GM12878 (cell line): ENCODE measurements around the gene CSF3R. TPM values are rescaled to one million over a fixed set of nuclear protein-coding genes. Genes with fewer than 3 reads are reported as not detected.

Experiments used
- ATAC-seq: fragments of 200-7000 bp; cut with Tn5 transposase; 3 replicates; pipeline ENCODE4 v1.9.1; 2020; ENCODE audit warnings: mild to moderate bottlenecking, moderate library complexity
- BruUV-seq: library from RNA; stranded (reverse); fragments of 400-500 nt; replicated peaks from 2 replicates; lab custom pipeline; 2021; lab: Mats Ljungman, UMichigan
- CTCF ChIA-PET: fragments of 300-600 bp; sonication (Branson Sonifier 250); formaldehyde crosslinking; extraction: SDS; loops from one replicate; lab custom pipeline; 2021; ENCODE audit warnings: inconsistent platforms; lab: Yijun Ruan, JAX
- POLR2A ChIA-PET: fragments of 350-600 bp; formaldehyde crosslinking; extraction: SDS; loops from one replicate; lab custom pipeline; 2021; ENCODE audit warnings: inconsistent platforms; lab: Charles Lee
- RAD21 ChIA-PET: fragments of 300-600 bp; sonication (Branson Sonifier 250); formaldehyde crosslinking; loops from one replicate; lab custom pipeline; 2023; ENCODE audit warnings: antibody characterized with exemption; ENCODE audit not compliant: unreplicated experiment; lab: Charles Lee
- SMC1A ChIA-PET: fragments of 300-600 bp; sonication (Branson Sonifier 250); formaldehyde crosslinking; loops from one replicate; lab custom pipeline; 2023; ENCODE audit not compliant: unreplicated experiment, uncharacterized antibody; lab: Charles Lee
- DNase-seq: peaks from one replicate; pipeline ENCODE4 v3.0.0-alpha.2; 2011; ENCODE audit warnings: low read depth, low spot score
- FAIRE-seq: peaks from 3 replicates; lab custom pipeline; 2011; peaks lifted over from hg19 to GRCh38; lab: Jason Lieb, UNC
- H2AFZ ChIP-seq: 2 replicates; pipeline ENCODE4 v1.6.0; 2011; ENCODE audit warnings: low read depth, low read length, control low read depth; ENCODE audit not compliant: control insufficient read depth
- H3K27ac ChIP-seq: 2 replicates; pipeline ENCODE4 v1.5.1; 2011; ENCODE audit warnings: control low read depth; ENCODE audit not compliant: control insufficient read depth, insufficient read depth
- H3K27me3 ChIP-seq, 2 experiments: replicated peaks in 1 of 2; 2 replicates each; pipeline versions ENCODE4 v1.6.0 to v1.6.1; 2011; ENCODE audit warnings: low read length in 1 of 2; ENCODE audit not compliant: control insufficient read depth in 2 of 2, insufficient read depth in 2 of 2
- H3K36me3 ChIP-seq, 2 experiments: 2 replicates each; pipeline ENCODE4 v1.5.1; 2011; ENCODE audit warnings: low read length in 1 of 2; ENCODE audit not compliant: control insufficient read depth in 2 of 2, insufficient read depth in 2 of 2
- H3K4me1 ChIP-seq: 2 replicates; pipeline ENCODE4 v1.6.1; 2011; ENCODE audit warnings: mild to moderate bottlenecking, low read length, moderate library complexity, mixed read lengths; ENCODE audit not compliant: control insufficient read depth, insufficient read depth
- H3K4me2 ChIP-seq: 2 replicates; pipeline ENCODE4 v1.6.0; 2011; ENCODE audit warnings: control low read depth; ENCODE audit not compliant: control insufficient read depth, insufficient read depth
- H3K4me3 ChIP-seq: fragments of 200-600 bp; sonication (generic); 2 replicates; pipeline ENCODE4 v1.5.1; 2016
- H3K79me2 ChIP-seq: 2 replicates; pipeline ENCODE4 v1.6.0; 2011; ENCODE audit warnings: low read length; ENCODE audit not compliant: control insufficient read depth, insufficient read depth
- H3K9ac ChIP-seq: 2 replicates; pipeline ENCODE4 v1.8.0; 2011; ENCODE audit warnings: low read length, control low read depth, mixed read lengths; ENCODE audit not compliant: control insufficient read depth, insufficient read depth
- H3K9me3 ChIP-seq: replicated peaks from 3 replicates; pipeline ENCODE4 v1.5.1; 2011; ENCODE audit warnings: mild to moderate bottlenecking, low read length; ENCODE audit not compliant: control insufficient read depth, insufficient read depth
- H4K20me1 ChIP-seq: 2 replicates; pipeline ENCODE4 v1.6.0; 2011; ENCODE audit not compliant: control insufficient read depth, insufficient read depth
- BHLHE40 ChIP-seq, 2 experiments: fragments of 450-650 bp in 1 of 2; IDR thresholded peaks; 2 replicates each; pipeline ENCODE4 v1.6.1; 2011 to 2017; ENCODE audit warnings: low read depth in 2 of 2, borderline replicate concordance in 1 of 2, improper control_type of control experiment in 1 of 2, low read length in 1 of 2, mild to moderate bottlenecking in 1 of 2
- CHD1 ChIP-seq: IDR thresholded peaks from 2 replicates; pipeline ENCODE4 v1.6.1; 2012; ENCODE audit warnings: low read depth, low read length, improper control_type of control experiment
- CREM ChIP-seq: IDR thresholded peaks from 2 replicates; pipeline ENCODE4 v1.6.1; 2014; ENCODE audit warnings: antibody characterized with exemption, low read depth
- STAT3 ChIP-seq: IDR thresholded peaks from 2 replicates; pipeline ENCODE4 v1.6.1; 2011; ENCODE audit warnings: low read depth, low read length, improper control_type of control experiment
- ZNF207 ChIP-seq: fragments of 450-650 bp; IDR thresholded peaks from 2 replicates; pipeline ENCODE4 v1.6.1; 2014; ENCODE audit warnings: antibody characterized with exemption, mild to moderate bottlenecking, borderline replicate concordance
- WGBS: methylation state at CpG from one replicate; pipeline ENCODE4 v1.1.6; 2016; ENCODE audit warnings: low lambda C conversion rate; ENCODE audit not compliant: insufficient replicate concordance, insufficient coverage; ENCODE audit errors: missing lambda C conversion rate; 5-methylcytosine and 5-hydroxymethylcytosine counted together
- in situ Hi-C: fragments of 300-500 bp; cut with MboI; formaldehyde crosslinking; loops from 9 replicates; pipeline ENCODE4 v1.14.3; 2018; ENCODE audit warnings: mixed read lengths
- intact Hi-C: fragments of 100-400 bp; cut with micrococcal nuclease; formaldehyde crosslinking; loops from one replicate; pipeline ENCODE4 v1.14.2; 2022; ENCODE audit not compliant: unreplicated experiment
- polyA plus RNA-seq, 11 experiments: library from polyadenylated mRNA; depleted of rRNA in 4 of 11; unstranded in 6 of 11; stranded (reverse) in 5 of 11; fragments of >200 nt; fragmentation: Nextera tagmentation in 4 of 11; fragmentation: Illumina TruSeq in 1 of 11; extraction: Ambion mirVana in 4 of 11; extraction: Trizol in 1 of 11; gene quantifications; 1 replicate in 1 of 11; 2 replicates in 10 of 11; pipeline versions ENCODE4 v1.2.1 to v1.2.3, GENCODE V29; 2011 to 2016; ENCODE audit warnings: inconsistent platforms in 2 of 11, missing spikeins in 2 of 11, low read depth in 1 of 11
- total RNA-seq, 4 experiments: library from RNA; depleted of rRNA in 3 of 4; stranded (reverse); fragments of >200 nt in 3 of 4; fragmentation: Illumina TruSeq in 1 of 4; extraction: Trizol in 1 of 4; gene quantifications; 2 replicates each; pipeline versions ENCODE4 v1.2.1 to v1.2.3, GENCODE V29; 2013 to 2021
- TF ChIP-seq, protein P1 (sequence below): fragments of 450-650 bp; IDR thresholded peaks from 2 replicates; pipeline ENCODE4 v1.6.1; 2014; ENCODE audit warnings: mild to moderate bottlenecking

CSF3R gene
- total and polyA plus RNA-seq, 10 of the 15 experiments (the other 5 are each of a cell fraction or from before 2014, with no cell fraction given) = 0.13 TPM; not detected in 9

DNA sequence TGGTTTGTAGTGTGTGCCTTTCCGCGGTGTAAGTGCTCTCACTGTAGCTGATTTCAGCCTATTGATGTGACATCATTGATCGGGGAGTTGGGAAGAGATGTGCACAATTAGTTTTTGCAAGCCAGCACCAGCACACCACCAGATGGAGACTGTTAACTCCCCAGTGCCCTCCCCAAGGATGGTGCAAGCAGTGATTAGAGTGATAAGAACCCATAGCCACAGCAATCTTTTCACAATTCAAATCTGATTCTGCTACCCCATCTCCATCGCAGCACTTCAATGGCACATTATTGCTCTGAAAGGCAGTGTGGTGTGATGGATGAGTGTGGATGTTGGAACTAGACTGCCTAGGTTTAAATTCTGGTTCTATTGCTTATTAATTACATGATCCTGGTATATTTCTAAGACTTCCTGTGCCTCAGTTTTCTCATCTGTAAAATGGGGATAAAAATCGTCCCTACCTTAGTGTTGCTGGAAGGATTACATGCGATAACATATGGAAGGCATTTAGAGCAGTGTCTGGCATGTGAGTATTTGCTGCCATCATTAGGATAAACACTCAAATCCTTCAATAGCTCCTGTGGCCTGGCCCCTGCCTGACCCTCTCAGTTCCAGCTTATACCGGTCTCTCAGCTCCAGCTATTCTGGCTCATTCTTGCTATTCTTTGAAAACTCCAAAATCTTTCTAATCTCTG, 6.7 kb downstream of the CSF3R start (continued):
- TF ChIP-seq, protein P1, sequence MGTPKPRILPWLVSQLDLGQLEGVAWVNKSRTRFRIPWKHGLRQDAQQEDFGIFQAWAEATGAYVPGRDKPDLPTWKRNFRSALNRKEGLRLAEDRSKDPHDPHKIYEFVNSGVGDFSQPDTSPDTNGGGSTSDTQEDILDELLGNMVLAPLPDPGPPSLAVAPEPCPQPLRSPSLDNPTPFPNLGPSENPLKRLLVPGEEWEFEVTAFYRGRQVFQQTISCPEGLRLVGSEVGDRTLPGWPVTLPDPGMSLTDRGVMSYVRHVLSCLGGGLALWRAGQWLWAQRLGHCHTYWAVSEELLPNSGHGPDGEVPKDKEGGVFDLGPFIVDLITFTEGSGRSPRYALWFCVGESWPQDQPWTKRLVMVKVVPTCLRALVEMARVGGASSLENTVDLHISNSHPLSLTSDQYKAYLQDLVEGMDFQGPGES = no peak
- TF ChIP-seq CREM = no peak
- TF ChIP-seq, all 136 proteins: peak for 0

DNA sequence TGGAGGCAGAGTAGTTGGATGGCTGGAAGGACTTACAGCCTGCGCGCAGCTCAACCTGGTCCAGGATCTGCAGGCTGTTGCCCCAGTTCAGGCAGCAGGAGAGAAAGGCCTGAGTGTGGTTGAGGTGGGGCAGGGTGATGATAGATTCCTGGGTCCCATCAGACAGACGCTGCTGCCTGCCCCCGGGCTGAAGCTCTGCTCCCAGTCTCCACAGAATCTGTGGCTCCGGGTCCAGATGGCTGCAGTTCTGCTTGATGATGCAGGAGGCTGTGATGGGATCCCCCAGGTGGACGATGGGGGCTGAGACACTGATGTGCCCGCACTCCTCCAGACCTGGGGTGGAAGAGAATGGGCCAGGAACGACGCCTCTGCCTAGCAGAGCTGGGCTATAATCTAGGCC, 7.4 kb downstream of the CSF3R start:
- Histone ChIP-seq H3K9me3 (no peaks in the 10 kb centered on the region), H3K4me2 (no peak overlapping the region), H3K27me3 (no peaks in the 10 kb centered on the region; a peak in 1 of 4 replicates), H4K20me1 (no peaks in the 10 kb centered on the region), H3K4me1 (peaks cover 16% of the 10 kb centered on the region), H3K9ac (no peak overlapping the region), H3K79me2 (no peaks in the 10 kb centered on the region), H3K36me3 (no peaks in the 10 kb centered on the region), H3K4me3 (no peak overlapping the region), H3K27ac (no peak overlapping the region), H2AFZ (no peak overlapping the region)
- 65% methylated on average over 9 of the region's 9 CpGs for WGBS
- no peak for ATAC-seq
- BruUV-seq = no TSS peak
- no peak for DNase-seq
- intact Hi-C loops (no loop called here), in situ Hi-C loops (no loop called here)
- no peak for FAIRE-seq
- POLR2A ChIA-PET = interaction anchor here (0.6 kb wide), 1 partner anchor 1314 kb away, joined by 3 read pairs; no protein-coding TSS in a partner anchor
- CTCF ChIA-PET = no interaction called here
- RAD21 ChIA-PET = interaction anchor here (2.3 kb wide), 1 partner anchor 11 kb away, joined by 7 read pairs; the partner anchor contains the start of gene MRPS15
- TF ChIP-seq BHLHE40 (IDR thresholded peaks at IDR 0.05; ENCODE audit: borderline replicate concordance in 1 of 2, low read depth in 2 of 2, low read length in 1 of 2) (no peak), CHD1 (no peak), ZNF207 (no peak), STAT3 (no peak)
- SMC1A ChIA-PET = no interaction called here
